ENCODE data around the gene GPR21.

Gene GPR21

DNA sequence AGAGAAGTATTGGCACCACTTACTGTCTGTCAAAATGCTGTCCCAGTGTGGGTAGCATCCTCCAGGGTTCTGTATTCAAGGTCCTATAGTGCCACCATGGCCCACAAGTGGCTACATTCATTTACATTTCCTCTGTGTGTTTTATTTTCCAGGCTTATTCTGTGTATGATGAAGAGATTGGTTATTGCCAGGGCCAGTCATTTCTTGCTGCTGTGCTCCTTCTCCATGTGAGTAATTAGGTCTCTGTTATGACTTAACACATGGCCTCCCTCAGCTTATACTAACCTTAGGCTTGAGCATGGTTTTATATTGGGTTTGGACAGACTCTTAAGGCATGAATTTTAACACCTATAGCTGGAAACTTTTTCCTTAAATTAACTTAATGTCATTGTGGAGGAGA, 36.7 kb downstream of the GPR21 start:
- FAIRE-seq, result no peak

DNA sequence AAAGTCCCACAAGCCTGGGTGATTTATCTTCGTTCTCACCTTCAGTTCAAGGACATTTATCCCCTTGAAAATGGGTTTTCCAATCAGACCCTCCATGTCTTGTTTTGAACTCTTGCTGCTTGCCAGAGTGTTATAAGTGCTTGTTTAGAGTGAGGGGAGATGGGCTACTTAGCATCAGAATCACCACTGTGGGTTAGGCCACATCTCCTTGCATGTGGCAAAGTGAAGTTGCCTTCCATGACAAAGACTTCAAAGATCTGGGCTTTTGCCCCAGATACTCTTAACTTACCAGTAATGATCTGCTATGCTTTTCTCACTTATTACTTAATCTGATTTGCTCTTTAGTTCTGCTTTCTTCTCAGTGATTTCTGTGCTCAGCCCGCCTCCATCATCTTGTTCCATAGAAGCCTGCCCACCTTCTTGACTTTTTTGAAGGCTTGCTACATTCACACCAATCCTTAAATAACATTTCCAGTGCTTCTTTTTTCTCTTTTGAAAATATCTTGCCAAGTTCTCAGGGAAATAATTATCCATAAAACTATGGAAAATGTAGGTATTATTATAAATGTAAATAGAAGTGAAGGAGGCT, 39.0 kb downstream of the GPR21 start:
- FAIRE-seq (no peak), DNase-seq (ENCODE audit: insufficient read length) (no peak)
- TF ChIP-seq POLR2AphosphoS5 (IDR thresholded peaks at IDR 0.05; ENCODE audit: low read depth, low read length), result no peak
- no peak for TF ChIP-seq TAF1 (IDR thresholded peaks at IDR 0.05; ENCODE audit: borderline replicate concordance, low read depth, low read length)
- no peak for TF ChIP-seq POLR2A (IDR thresholded peaks at IDR 0.05; ENCODE audit: low read depth, low read length)

More for the DNA sequence above, 36.7 kb downstream of the GPR21 start:
- TF ChIP-seq POLR2AphosphoS5 (IDR thresholded peaks at IDR 0.05; ENCODE audit: low read depth, low read length), result no peak
- TF ChIP-seq POLR2A (IDR thresholded peaks at IDR 0.05; ENCODE audit: low read depth, low read length), result no peak
- no peak for TF ChIP-seq TAF1 (IDR thresholded peaks at IDR 0.05; ENCODE audit: borderline replicate concordance, low read depth, low read length)
- no peak for DNase-seq (ENCODE audit: insufficient read length)

- DNase-seq (ENCODE audit: insufficient read length), result no peak
- FAIRE-seq, result no peak
- TF ChIP-seq TAF1 (IDR thresholded peaks at IDR 0.05; ENCODE audit: borderline replicate concordance, low read depth, low read length), result no peak
- TF ChIP-seq POLR2AphosphoS5 (IDR thresholded peaks at IDR 0.05; ENCODE audit: low read depth, low read length), result no peak
- no peak for TF ChIP-seq POLR2A (IDR thresholded peaks at IDR 0.05; ENCODE audit: low read depth, low read length)
These were observed 40.0 kb downstream of the GPR21 start for GRCh38 chr9:123073441-123073840.

DNA sequence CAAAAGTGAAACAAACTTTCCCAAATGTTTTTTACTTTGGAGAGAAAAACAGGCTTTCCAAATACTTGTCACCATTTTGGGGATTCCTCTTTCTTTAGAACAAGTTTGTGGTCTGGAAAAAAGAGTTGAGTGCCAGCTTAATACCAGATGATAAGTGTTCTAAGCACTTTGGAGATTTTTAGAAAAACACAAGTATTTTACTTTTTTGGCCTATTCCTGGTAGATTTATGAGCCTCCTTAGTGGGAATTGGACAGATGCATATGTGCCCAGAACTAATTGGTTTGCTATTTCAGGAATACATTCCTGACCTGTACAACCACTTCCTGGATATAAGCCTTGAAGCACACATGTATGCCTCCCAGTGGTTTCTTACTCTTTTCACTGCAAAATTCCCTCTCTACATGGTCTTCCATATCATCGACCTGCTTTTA, 40.5 kb downstream of the GPR21 start:
- no peak for FAIRE-seq

DNA sequence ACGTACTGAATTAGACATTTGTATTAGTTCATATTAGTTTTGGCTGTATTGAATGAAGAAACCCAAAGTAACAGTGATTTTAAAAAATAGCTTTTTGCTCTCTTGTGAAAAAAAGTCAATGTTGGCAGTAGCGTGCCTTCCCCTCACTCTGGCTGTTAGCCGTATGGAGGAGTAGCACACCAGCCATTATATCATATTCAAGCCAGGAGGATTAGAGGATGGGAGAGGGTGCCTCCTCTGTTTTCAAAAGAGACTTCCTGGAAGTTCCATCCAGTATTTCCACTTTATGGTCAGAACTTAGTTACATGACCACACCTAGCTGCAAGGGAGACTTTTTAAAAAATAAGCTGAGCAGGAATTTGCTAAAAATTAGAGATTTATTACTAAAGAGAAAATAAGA, 41.2 kb downstream of the GPR21 start:
- DNase-seq (ENCODE audit: insufficient read length), result no peak
- TF ChIP-seq POLR2A (IDR thresholded peaks at IDR 0.05; ENCODE audit: low read depth, low read length), result no peak
- TF ChIP-seq POLR2AphosphoS5 (IDR thresholded peaks at IDR 0.05; ENCODE audit: low read depth, low read length), result no peak
- TF ChIP-seq TAF1 (IDR thresholded peaks at IDR 0.05; ENCODE audit: borderline replicate concordance, low read depth, low read length), result no peak

More for the DNA sequence above, 40.5 kb downstream of the GPR21 start:
- TF ChIP-seq TAF1 (IDR thresholded peaks at IDR 0.05; ENCODE audit: borderline replicate concordance, low read depth, low read length), result no peak
- no peak for TF ChIP-seq POLR2A (IDR thresholded peaks at IDR 0.05; ENCODE audit: low read depth, low read length)
- no peak for TF ChIP-seq POLR2AphosphoS5 (IDR thresholded peaks at IDR 0.05; ENCODE audit: low read depth, low read length)
- no peak for DNase-seq (ENCODE audit: insufficient read length)

DNA sequence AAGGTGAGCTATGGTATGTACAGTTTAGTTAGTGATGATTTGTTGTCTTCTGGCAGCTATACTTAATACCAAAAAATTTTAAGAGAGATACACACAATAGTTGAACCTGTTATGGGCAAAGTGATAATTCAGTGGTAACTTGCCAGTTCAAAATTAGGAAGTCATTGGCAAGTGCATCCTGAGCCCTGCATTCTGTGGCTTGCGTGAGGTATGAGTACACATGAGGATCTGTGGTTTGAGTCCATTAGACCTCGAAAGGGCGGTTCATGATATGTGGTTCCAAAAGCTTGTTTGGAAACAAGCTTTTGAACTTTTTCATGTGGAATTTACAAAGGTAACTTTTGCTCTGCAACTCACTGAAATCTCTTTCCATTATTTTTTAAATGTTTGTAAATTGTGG, 47.0 kb downstream of the GPR21 start:
- TF ChIP-seq POLR2A (IDR thresholded peaks at IDR 0.05; ENCODE audit: low read depth, low read length) (no peak), POLR2AphosphoS5 (IDR thresholded peaks at IDR 0.05; ENCODE audit: low read depth, low read length) (no peak), TAF1 (IDR thresholded peaks at IDR 0.05; ENCODE audit: borderline replicate concordance, low read depth, low read length) (no peak)
- FAIRE-seq, result no peak

More for the DNA sequence above, 41.2 kb downstream of the GPR21 start:
- no peak for FAIRE-seq

DNA sequence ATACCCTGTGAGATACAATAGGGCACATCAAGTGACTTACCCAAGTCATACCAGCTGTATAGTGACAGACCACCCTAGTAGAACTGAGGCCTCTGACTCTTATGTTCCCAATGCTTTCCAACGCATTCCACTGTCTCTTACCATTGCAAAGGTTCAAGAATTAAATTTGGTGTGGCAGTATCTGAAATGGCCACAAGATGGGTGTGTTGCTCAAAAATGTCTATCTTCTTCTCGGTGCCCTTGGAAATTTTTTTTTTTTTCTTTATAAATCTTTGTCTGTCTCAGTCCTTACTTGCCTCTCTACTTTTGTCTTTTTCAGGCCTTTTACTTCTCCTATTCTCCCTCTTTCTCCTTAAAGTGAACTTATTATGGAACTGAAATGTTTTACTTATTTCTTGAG, 48.4 kb downstream of the GPR21 start:
- DNase-seq (ENCODE audit: insufficient read length), result no peak

More for the DNA sequence above, 47.0 kb downstream of the GPR21 start:
- DNase-seq (ENCODE audit: insufficient read length), result no peak

DNA sequence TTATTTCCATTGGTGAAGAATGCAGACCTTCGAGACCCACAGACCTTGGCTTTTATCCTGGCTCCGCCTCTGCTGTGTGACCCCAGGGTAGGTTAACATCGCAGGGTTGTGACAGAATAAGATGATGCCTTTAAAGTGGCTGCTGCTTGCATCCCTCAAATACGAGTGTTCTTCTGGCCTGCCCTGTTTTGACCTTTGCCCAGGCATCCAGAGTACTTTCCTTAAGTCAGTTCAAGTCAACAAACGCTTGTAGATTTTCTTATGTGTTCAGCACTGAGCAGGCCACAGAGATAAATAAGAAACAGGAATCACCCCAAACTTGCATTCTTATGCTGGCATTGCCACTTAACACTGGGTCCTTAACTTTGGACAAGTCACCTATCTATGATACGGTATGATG, 50.2 kb downstream of the GPR21 start:
- TF ChIP-seq POLR2AphosphoS5 (IDR thresholded peaks at IDR 0.05; ENCODE audit: low read depth, low read length) (no peak), TAF1 (IDR thresholded peaks at IDR 0.05; ENCODE audit: borderline replicate concordance, low read depth, low read length) (no peak), POLR2A (IDR thresholded peaks at IDR 0.05; ENCODE audit: low read depth, low read length) (no peak)
- FAIRE-seq, result no peak
- DNase-seq (ENCODE audit: insufficient read length), result no peak

More for the DNA sequence above, 48.4 kb downstream of the GPR21 start:
- TF ChIP-seq TAF1 (IDR thresholded peaks at IDR 0.05; ENCODE audit: borderline replicate concordance, low read depth, low read length), result no peak
- TF ChIP-seq POLR2A (IDR thresholded peaks at IDR 0.05; ENCODE audit: low read depth, low read length), result no peak
- TF ChIP-seq POLR2AphosphoS5 (IDR thresholded peaks at IDR 0.05; ENCODE audit: low read depth, low read length), result no peak
- FAIRE-seq, result no peak

DNA sequence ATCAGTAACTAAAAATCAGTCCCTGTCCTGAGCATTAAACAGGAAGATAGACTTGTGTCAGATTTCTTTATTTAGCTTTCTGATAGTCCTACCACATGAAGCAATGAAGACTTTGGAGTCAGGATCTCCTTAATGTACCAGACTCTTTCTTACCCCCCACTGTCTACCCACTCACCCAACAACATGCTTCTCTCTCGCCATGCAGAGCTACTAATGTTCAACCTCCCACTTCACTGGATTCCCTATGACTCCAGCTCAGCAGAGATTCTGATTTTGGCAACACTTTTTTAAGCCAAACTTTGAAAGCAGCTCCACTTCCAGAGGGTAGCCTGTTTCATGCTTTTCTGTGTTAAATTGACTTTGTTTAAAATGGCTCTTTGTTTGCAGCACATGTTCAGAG, 50.8 kb downstream of the GPR21 start:
- no peak for DNase-seq (ENCODE audit: insufficient read length)
- no peak for FAIRE-seq
- TF ChIP-seq TAF1 (IDR thresholded peaks at IDR 0.05; ENCODE audit: borderline replicate concordance, low read depth, low read length) (no peak), POLR2A (IDR thresholded peaks at IDR 0.05; ENCODE audit: low read depth, low read length) (no peak), POLR2AphosphoS5 (IDR thresholded peaks at IDR 0.05; ENCODE audit: low read depth, low read length) (no peak)

Measured in GM12892 (cell line).